ENCODE results near the gene TSACC. TPM values are rescaled to one million over a fixed set of nuclear protein-coding genes. Genes with fewer than 3 reads are reported as not detected.
A peak's percentile ranks its signal among the peaks of the same experiment; 100 is the strongest.
"Not testable (repeated sequence)": the region's sequence is repeated elsewhere in the genome, so short reads cannot be mapped to it uniquely, and the experiment has no call there.

TSACC gene
- total RNA-seq, 2 experiments from 2014 or later = 0.57 TPM; not detected in 1

DNA sequence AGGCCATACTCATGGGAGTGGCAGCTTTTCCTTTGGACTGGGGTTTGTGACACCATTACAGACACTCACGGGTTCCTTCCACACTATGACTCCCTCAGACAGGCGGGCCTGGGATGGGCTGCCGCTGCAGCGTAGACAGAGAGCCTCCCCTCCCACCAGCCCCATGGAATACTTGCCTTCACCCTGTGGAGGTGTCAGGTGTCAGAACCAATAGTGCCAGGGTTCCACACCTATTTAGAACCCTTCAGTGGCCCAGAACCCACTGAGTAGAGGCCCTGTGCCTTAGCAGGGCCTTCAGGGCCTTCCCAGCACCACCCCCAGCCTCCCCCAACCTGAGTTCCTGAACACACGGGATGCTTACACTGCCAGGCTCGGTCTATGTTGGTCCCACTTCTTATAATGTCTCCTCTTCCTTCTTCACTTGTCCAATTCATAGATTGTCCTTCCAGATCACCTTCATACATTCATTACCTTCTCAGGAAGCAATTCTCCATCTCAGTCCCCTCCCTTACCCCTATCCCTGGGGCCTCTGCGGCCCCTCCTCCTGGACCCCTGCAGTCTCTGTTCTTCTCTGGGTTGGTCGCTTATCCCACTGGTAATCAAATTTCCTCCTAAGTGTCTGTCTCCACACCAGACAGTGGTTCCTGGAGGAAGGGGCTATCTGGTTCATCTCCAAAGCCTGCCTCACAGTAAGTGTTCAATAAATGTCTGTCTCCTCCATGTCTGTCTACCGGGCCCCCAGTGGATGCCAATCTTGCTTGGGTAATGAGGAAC is 29.2 kb downstream of the TSACC start:
- Mint-ChIP-seq H3K27me3 (ENCODE audit: low read depth) (peaks cover 30% of the 10 kb centered on the region), H3K4me3 (no peak overlapping the region), H3K27ac (no peak overlapping the region), H3K36me3 (ENCODE audit: low read depth) (no peaks in the 10 kb centered on the region), H3K9me3 (no peaks in the 10 kb centered on the region), H3K4me1 (ENCODE audit: low read depth) (peaks cover 4% of the 10 kb centered on the region)
- intact Hi-C loops (cut with micrococcal nuclease) = no loop called here
- CTCF ChIA-PET = no interaction called here
- no peak for DNase-seq

DNA sequence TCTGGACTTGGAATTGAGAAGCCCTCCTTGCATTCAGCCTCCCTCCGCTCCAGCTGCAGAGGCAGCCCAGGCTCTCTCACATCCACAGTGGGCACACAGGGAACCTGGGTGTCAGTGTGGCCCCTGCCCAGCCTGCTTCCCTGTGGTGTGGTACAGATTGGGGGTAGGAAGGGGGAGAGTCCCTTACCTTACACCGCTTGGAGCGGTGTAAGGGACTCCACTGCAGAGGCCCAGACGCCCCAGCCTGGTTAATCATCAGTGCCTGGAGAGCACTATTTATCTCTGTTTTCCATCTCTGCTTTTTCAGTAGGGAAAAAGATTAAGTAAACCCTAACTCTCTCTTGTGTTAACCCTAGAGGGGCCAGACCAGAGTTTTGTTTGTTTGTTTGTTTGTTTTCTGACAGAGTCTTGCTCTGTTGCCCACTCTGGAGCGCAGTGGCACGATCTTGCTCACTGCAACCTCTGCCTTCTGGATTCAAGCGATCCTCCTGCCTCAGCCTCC is 29.9 kb downstream of the TSACC start:
- H3K36me3 Mint-ChIP-seq (ENCODE audit: low read depth) = no peaks in the 10 kb centered on the region
- DNase-seq = no peak
- CTCF ChIA-PET = no interaction called here
- no peaks in the 10 kb centered on the region for H3K9me3 Mint-ChIP-seq
- peaks cover 30% of the 10 kb centered on the region for H3K27me3 Mint-ChIP-seq (ENCODE audit: low read depth)
- peaks cover 4% of the 10 kb centered on the region for H3K4me1 Mint-ChIP-seq (ENCODE audit: low read depth)
- intact Hi-C loops (cut with micrococcal nuclease) = no loop called here
- no peak overlapping the region for H3K27ac Mint-ChIP-seq
- no peak overlapping the region for H3K4me3 Mint-ChIP-seq

- DNase-seq = peak; percentile 25
- H3K9me3 Mint-ChIP-seq = no peaks in the 10 kb centered on the region
- H3K27me3 Mint-ChIP-seq (ENCODE audit: low read depth) = peaks cover 30% of the 10 kb centered on the region
- CTCF ChIA-PET = no interaction called here
- H3K36me3 Mint-ChIP-seq (ENCODE audit: low read depth) = no peaks in the 10 kb centered on the region
- peak within 1 kb of the TSS; percentile 54 for H3K4me3 Mint-ChIP-seq
- intact Hi-C loops (cut with micrococcal nuclease) = no loop called here
- H3K27ac Mint-ChIP-seq = no peak within 1 kb of the TSS
- H3K4me1 Mint-ChIP-seq (ENCODE audit: low read depth) = peaks cover 4% of the 10 kb centered on the region
Measured at GRCh38 chr1:156368889-156369684, 30.8 kb downstream of the TSACC start, which contains the start of gene RHBG. Gene RHBG, plus strand, starts transcription at chr1:156369211. Its CDS starts 39 bp downstream, at chr1:156369250.

GRCh38 chr1:156369685-156370286 is 31.5 kb downstream of the TSACC start:
- peaks cover 26% of the 10 kb centered on the region for H3K27me3 Mint-ChIP-seq (ENCODE audit: low read depth)
- H3K36me3 Mint-ChIP-seq (ENCODE audit: low read depth); H3K4me3 Mint-ChIP-seq; DNase-seq; H3K4me1 Mint-ChIP-seq (ENCODE audit: low read depth); H3K9me3 Mint-ChIP-seq; intact Hi-C loops (cut with micrococcal nuclease); H3K27ac Mint-ChIP-seq: not testable (repeated sequence)
- CTCF ChIA-PET = interaction anchor here (1.9 kb wide), 1 partner anchor 16 kb away, joined by 10 read pairs; no protein-coding TSS in a partner anchor

DNA sequence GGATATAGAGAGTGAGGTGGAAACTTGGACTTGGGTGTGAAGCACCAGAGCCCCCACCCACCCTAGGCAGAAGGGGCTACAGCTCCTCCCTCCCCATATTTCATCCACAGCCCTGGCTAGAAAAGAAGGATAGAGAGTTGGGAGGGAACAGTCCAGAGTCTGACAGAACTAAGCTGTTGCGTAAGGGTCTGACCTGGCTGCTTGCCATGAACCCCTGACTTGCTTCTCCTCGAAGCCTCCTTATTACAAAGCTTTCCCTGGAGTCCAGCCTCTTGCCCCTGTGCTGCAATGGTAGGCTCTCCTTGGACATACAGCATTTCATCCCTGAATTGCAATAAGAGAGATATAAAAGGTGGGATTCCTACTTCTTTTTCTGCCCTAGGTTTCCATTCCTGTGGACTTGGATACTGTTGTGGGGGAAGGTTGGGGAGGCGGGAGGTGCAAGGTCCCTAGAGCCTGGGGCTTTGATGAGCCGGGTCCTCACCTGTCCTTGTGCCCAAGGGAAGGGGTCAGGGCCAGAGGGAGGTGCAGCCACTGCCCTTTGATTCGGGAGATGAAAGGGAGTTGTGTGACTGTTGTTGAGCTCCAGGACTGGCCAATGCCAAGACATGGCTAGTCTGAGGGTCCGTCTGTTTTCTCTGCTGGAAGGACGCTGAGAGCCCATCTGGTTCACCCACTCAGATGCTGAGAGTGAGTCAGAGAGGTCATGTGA is 33.4 kb downstream of the TSACC start:
- intact Hi-C loops (cut with micrococcal nuclease) = no loop called here
- no peak overlapping the region for H3K4me3 Mint-ChIP-seq
- CTCF ChIA-PET = interaction anchor here (0.9 to 1.9 kb wide), 5 partner anchors 12 to 237 kb away, joined by 3 to 10 read pairs (median 4); no protein-coding TSS in a partner anchor
- H3K9me3 Mint-ChIP-seq = no peaks in the 10 kb centered on the region
- no peak for DNase-seq
- no peak overlapping the region for H3K27ac Mint-ChIP-seq
- no peaks in the 10 kb centered on the region for H3K36me3 Mint-ChIP-seq (ENCODE audit: low read depth)
- H3K4me1 Mint-ChIP-seq (ENCODE audit: low read depth) = peaks cover 4% of the 10 kb centered on the region
- H3K27me3 Mint-ChIP-seq (ENCODE audit: low read depth) = peaks cover 19% of the 10 kb centered on the region

- no peak for DNase-seq
- CTCF ChIA-PET = interaction anchor here (0.9 to 1.2 kb wide), 3 partner anchors 13 to 318 kb away, joined by 3 to 8 read pairs (median 3); no protein-coding TSS in a partner anchor
- intact Hi-C loops (cut with micrococcal nuclease) = no loop called here
- no peak overlapping the region for H3K4me3 Mint-ChIP-seq
- H3K36me3 Mint-ChIP-seq (ENCODE audit: low read depth) = no peaks in the 10 kb centered on the region
- H3K27ac Mint-ChIP-seq = no peak overlapping the region
- H3K4me1 Mint-ChIP-seq (ENCODE audit: low read depth) = peaks cover 4% of the 10 kb centered on the region
- peaks cover 19% of the 10 kb centered on the region for H3K27me3 Mint-ChIP-seq (ENCODE audit: low read depth)
- H3K9me3 Mint-ChIP-seq = no peaks in the 10 kb centered on the region
Measured at GRCh38 chr1:156372265-156372586, 33.9 kb downstream of the TSACC start.

DNA sequence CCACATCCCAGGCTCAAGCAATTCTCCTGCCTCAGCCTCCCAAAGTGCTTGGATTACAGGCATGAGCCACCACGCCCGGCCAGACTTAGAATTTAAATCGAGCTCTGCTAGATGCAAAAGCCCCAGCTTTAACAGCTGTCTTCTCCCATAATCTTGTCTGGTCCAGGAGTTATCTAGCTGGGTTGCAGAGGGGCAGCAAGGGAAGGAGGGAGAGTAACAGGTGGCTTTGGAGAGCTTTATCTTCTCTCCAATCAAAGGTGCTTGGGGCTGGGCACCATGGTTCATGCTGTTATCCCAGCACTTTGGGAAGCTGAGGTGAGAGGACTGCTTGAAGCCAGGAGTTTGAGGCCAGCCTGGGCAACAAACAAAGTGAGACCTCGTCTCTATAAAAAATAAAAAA is 34.5 kb downstream of the TSACC start:
- Mint-ChIP-seq H3K4me1 (ENCODE audit: low read depth) (peaks cover 4% of the 10 kb centered on the region), H3K27me3 (ENCODE audit: low read depth) (peaks cover 17% of the 10 kb centered on the region), H3K9me3 (no peaks in the 10 kb centered on the region), H3K36me3 (ENCODE audit: low read depth) (no peaks in the 10 kb centered on the region), H3K27ac (no peak overlapping the region), H3K4me3 (no peak overlapping the region)
- CTCF ChIA-PET = interaction anchor here (0.9 to 1.2 kb wide), 3 partner anchors 10 to 317 kb away, joined by 3 to 4 read pairs (median 3); no protein-coding TSS in a partner anchor
- DNase-seq = no peak
- intact Hi-C loops (cut with micrococcal nuclease) = no loop called here

DNA sequence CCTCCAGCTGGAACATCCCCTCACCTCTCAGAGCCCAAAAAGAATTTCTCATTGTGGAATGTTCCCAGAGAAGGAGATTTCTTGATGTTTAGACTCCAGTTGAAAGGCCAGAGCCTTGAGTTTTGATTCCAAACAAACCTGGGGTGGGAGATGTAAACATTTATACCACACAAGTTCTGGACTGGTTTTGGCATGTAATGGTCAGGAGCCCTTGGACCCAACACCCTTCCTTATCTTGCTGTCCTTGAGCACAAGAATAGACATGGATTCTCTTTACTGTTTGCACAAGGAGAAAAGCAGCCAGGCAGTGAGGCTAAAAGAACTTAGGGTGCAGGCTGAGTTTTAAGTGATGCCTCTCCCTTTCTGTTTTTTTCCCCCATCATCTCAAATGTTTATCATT is 35.2 kb downstream of the TSACC start:
- peaks cover 13% of the 10 kb centered on the region for H3K27me3 Mint-ChIP-seq (ENCODE audit: low read depth)
- no peak for DNase-seq
- intact Hi-C loops (cut with micrococcal nuclease) = no loop called here
- H3K9me3 Mint-ChIP-seq = no peaks in the 10 kb centered on the region
- CTCF ChIA-PET = interaction anchor here (1.2 to 4.7 kb wide), 3 partner anchors 9 to 73 kb away, joined by 4 to 36 read pairs (median 9); no protein-coding TSS in a partner anchor
- peaks cover 4% of the 10 kb centered on the region for H3K4me1 Mint-ChIP-seq (ENCODE audit: low read depth)
- no peaks in the 10 kb centered on the region for H3K36me3 Mint-ChIP-seq (ENCODE audit: low read depth)
- H3K27ac Mint-ChIP-seq = no peak overlapping the region
- H3K4me3 Mint-ChIP-seq = no peak overlapping the region

DNA sequence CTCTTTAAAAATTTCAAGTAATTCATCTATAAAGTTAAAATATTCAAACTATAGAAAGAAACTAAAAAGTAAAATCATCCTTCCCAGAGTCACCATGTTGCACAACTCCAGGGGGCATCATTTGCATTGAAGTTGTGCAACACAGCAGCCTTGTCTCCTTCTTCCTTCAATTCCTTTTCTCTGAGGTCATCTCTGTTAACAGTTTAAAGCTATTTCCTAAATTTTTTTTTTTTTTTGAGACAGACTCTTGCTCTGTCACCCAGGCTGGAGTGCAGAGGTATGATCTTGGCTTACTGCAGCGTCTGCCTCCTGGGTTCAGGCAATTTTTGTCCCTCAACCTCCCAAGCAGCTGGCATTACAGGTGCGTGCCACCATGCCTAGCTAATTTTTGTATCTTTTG is 37.8 kb downstream of the TSACC start:
- CTCF ChIA-PET = interaction anchor here (0.6 to 4.7 kb wide), 4 partner anchors 10 to 252 kb away, joined by 3 to 36 read pairs (median 4); no protein-coding TSS in a partner anchor

GRCh38 chr1:156376958-156377919 is 38.9 kb downstream of the TSACC start:
- Mint-ChIP-seq H3K9me3 (no peaks in the 10 kb centered on the region), H3K4me3 (no peak overlapping the region), H3K27ac (no peak overlapping the region), H3K4me1 (ENCODE audit: low read depth) (no peaks in the 10 kb centered on the region), H3K27me3 (ENCODE audit: low read depth) (peaks cover 4% of the 10 kb centered on the region), H3K36me3 (ENCODE audit: low read depth) (no peaks in the 10 kb centered on the region)
- CTCF ChIA-PET = interaction anchor here (0.7 to 4.7 kb wide), 5 partner anchors 8 to 236 kb away, joined by 3 to 36 read pairs (median 3); no protein-coding TSS in a partner anchor
- intact Hi-C loops (cut with micrococcal nuclease) = no loop called here
- DNase-seq = no peak

More for the DNA sequence above, 37.8 kb downstream of the TSACC start:
- Mint-ChIP-seq H3K4me1 (ENCODE audit: low read depth) (no peaks in the 10 kb centered on the region), H3K36me3 (ENCODE audit: low read depth) (no peaks in the 10 kb centered on the region), H3K27ac (no peak overlapping the region), H3K4me3 (no peak overlapping the region), H3K9me3 (no peaks in the 10 kb centered on the region), H3K27me3 (ENCODE audit: low read depth) (peaks cover 5% of the 10 kb centered on the region)
- intact Hi-C loops (cut with micrococcal nuclease) = no loop called here
- DNase-seq = no peak

GRCh38 chr1:156378557-156378956 is 40.2 kb downstream of the TSACC start:
- Mint-ChIP-seq H3K36me3 (ENCODE audit: low read depth) (no peaks in the 10 kb centered on the region), H3K27ac (no peak overlapping the region), H3K4me3 (no peak overlapping the region), H3K4me1 (ENCODE audit: low read depth) (no peaks in the 10 kb centered on the region), H3K9me3 (no peaks in the 10 kb centered on the region), H3K27me3 (ENCODE audit: low read depth) (no peaks in the 10 kb centered on the region)
- no peak for DNase-seq
- intact Hi-C loops (cut with micrococcal nuclease) = no loop called here
- CTCF ChIA-PET = interaction anchor here (2.3 kb wide), 1 partner anchor 67 kb away, joined by 10 read pairs; no protein-coding TSS in a partner anchor
